ENCODE data around the gene CREB5.

The CREB5 gene

DNA sequence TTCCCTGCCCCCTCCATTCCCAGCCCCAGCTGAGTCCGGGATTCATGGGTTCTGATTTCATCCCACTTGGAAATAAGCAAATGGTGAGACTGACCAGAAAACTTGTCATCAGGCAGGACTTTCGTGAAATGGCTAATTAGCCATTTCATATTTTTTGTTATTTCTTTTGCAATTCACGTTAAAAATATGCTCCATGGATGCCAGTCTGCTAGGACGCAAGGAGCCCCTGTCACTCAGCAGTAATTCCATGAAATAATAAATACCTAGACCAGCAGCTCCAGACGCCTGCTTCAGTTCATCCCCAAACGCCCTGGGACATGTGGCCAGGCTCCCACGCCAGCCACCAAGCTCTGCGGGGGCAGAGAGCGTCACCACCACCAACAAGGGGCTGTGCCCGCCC lies 434.9 kb downstream of the CREB5 start:
- TF ChIP-seq, protein P1, sequence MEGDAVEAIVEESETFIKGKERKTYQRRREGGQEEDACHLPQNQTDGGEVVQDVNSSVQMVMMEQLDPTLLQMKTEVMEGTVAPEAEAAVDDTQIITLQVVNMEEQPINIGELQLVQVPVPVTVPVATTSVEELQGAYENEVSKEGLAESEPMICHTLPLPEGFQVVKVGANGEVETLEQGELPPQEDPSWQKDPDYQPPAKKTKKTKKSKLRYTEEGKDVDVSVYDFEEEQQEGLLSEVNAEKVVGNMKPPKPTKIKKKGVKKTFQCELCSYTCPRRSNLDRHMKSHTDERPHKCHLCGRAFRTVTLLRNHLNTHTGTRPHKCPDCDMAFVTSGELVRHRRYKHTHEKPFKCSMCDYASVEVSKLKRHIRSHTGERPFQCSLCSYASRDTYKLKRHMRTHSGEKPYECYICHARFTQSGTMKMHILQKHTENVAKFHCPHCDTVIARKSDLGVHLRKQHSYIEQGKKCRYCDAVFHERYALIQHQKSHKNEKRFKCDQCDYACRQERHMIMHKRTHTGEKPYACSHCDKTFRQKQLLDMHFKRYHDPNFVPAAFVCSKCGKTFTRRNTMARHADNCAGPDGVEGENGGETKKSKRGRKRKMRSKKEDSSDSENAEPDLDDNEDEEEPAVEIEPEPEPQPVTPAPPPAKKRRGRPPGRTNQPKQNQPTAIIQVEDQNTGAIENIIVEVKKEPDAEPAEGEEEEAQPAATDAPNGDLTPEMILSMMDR (conservative IDR thresholded peaks at IDR 0.05; ENCODE audit: low read length), result no peak
- H3K4me3 ChIP-seq (ENCODE audit: low read length), result no peak overlapping the region
- DNase-seq (ENCODE audit: low read depth), result no peak

DNA sequence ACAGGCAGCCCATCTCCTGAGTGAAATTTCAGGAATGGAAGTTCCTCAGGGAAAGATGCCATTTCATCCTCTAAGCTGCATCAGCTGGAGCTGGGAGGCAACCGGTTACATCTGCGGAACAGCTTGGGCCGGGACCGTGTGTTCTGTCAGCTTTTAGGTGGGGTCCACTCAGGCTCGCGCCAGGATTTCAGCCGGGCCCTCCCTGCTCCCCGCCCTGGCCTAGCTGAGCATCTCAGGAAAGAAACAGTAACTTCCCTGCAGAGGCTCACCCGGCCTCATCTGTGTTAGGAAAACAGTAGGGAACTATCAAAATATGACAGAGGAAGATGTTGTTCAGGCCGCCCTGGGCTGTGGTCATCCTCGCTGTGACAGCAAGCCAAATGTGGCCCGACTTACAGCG lies 435.4 kb downstream of the CREB5 start:
- H3K4me3 ChIP-seq (ENCODE audit: low read length), result no peak overlapping the region
- TF ChIP-seq, protein P1 (conservative IDR thresholded peaks at IDR 0.05; ENCODE audit: low read length), result no peak
- no peak for DNase-seq (ENCODE audit: low read depth)

DNA sequence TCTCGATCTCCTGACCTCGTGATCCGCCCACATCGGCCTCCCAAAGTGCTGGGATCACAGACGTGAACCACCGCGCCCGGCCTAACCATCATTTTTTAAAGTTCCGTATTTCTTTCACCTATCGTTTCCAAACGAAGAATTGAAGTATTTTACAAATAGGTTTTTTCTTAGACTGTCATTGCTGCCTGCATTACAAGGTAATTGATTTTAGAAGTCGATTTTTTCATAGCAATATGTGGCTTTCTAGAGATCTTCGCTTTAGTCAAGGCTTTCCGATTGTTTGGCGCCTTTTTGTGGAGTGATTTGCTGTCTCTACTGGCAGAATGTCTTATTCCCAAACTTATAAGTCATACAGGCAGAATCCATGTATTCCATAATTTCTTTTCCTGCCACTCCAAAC lies 436.6 kb downstream of the CREB5 start:
- no peak overlapping the region for H3K4me3 ChIP-seq (ENCODE audit: low read length)
- TF ChIP-seq, protein P1 (conservative IDR thresholded peaks at IDR 0.05; ENCODE audit: low read length), result no peak
- no peak for DNase-seq (ENCODE audit: low read depth)

DNA sequence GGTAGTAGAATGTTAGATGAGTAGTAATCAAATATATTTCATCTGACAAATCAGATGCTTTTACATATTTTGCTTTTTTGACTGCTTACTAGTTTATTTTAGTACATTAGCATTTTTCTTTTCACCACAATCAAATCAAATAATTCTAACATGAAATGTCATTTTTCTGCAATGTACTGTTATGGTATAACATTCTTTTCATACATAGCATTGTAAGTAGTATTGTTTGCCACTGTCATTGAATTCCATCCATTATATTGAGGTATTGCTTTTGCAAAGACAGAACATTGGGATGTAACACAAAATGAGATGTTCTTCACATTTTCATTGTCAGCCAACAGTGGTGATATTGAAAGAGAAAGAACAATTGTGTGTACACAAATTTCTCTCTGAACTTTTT lies 438.4 kb downstream of the CREB5 start:
- no peak overlapping the region for H3K4me3 ChIP-seq (ENCODE audit: low read length)
- TF ChIP-seq, protein P1 (conservative IDR thresholded peaks at IDR 0.05; ENCODE audit: low read length), result no peak
- no peak for DNase-seq (ENCODE audit: low read depth)

DNA sequence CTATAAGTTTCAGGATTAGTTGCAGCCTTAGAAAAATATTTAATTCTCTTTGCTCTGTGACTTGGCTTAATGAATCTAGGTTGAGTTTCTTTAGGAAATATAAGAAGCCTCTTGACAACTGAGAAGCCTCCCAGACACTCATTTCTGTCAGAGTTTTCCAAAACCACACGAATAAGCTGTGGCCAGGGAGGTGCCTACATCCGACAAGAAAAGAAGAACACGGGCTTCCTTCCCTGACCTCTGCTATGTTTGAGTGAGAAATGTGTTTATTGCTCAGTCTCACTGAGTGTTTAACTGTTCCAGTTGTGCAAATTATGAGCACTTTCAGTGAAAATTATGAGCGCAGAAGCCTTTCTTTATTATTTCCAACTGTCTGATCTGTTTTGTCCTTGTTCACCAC lies 440.8 kb downstream of the CREB5 start:
- no peak for DNase-seq (ENCODE audit: low read depth)
- H3K4me3 ChIP-seq (ENCODE audit: low read length), result no peak overlapping the region
- TF ChIP-seq, protein P1 (conservative IDR thresholded peaks at IDR 0.05; ENCODE audit: low read length), result no peak

DNA sequence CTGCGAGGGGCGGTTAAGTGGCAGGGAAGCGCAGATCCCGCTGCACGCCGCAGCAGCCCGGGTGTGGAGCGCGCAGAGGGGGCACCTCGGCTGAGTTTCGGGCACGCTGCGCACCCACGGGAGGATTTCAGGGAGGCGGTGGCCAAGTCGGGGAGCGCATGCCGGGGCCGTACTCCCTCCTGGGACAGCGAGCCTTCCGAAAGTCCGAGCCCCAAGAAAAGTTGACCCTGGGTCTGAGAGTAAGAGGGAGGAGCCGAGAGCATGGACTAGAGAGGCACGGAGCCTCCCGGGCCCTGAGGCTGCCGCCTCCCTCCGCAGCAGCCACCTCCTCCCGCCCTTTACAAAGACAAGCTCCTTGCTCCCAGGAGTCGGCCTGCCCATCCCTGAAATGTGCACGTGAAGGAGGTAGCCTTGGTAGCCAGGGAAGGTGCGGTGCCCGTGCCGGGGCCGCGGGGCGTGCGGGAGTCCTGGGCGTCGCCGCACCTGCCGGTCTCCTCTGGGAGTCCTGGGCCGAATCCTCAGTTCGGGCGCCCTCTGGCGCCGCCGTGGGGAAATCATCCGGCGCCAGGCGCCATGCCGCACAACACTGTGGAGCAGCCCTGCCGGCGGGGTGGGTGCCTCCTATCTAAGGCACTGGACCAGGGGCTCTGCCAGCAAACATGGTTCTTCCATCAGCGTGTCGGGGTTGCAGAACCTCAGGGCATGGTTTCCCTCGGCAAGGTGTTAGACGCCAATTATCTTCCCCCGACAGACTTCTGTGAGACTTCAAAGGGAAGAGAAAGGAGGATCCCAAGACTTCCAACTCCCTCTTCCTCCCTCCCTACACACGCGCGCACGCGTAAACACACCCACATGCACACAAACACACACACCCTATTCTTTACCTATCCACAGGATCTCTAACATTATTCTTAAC lies 441.8 kb downstream of the CREB5 start:
- TF ChIP-seq, protein P1 (conservative IDR thresholded peaks at IDR 0.05; ENCODE audit: low read length), result peak; percentile 67
- DNase-seq (ENCODE audit: low read depth), result peak; percentile 25
- peak overlapping the region; percentile 50 for H3K4me3 ChIP-seq (ENCODE audit: low read length)

DNA sequence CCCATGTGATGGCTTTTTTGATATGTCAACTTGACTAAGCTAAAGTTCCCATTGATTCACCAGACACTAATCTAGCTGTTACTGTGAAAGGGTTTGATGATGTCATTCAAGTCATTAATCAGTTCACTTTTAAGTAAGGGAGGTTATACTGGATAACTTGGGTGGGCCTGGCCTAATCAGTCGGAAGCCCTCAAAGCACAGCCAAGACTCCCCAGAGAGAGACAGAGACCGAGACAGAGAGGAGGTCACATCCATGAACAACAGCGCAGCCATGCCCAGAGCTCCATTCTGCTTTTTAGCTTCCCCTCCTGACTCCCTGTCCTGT lies 442.4 kb downstream of the CREB5 start:
- TF ChIP-seq, protein P1 (conservative IDR thresholded peaks at IDR 0.05; ENCODE audit: low read length), result no peak
- H3K4me3 ChIP-seq (ENCODE audit: low read length), result no peak overlapping the region
- no peak for DNase-seq (ENCODE audit: low read depth)
